NCI-H526 (cell line): ENCODE results near the gene NUP50.
A peak's percentile ranks its signal among the peaks of the same experiment; 100 is the strongest.

Source experiments
- DNase-seq, 2 experiments: peaks; one replicate each; lab custom pipeline; 2025; lab: John Stamatoyannopoulos, UW

The NUP50 gene

GRCh38 chr22:45210577-45210976 lies 46.9 kb downstream of the NUP50 start:
- DNase-seq = no peak

DNA sequence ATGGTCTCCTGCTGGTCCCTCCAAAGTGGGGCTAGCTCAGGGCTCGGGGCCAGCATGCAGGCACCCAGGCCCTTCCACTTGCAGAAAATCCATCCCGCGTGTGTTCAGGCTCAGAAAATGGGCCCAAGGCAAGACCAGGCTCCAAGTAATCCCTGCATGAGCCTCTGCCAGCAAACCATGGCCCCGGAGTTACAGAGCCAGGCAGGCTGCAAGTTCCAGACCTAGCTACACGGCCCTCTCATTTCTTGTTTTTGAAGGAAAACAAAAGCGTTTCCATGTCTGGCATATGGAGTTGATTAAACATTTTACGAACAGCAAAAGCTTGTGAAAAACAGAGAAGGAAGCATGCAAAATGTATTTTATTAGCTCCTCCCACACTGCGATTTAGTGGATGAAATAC lies 47.3 kb downstream of the NUP50 start:
- DNase-seq = no peak

- DNase-seq = no peak
Observed at GRCh38 chr22:45211435-45211834, 47.7 kb downstream of the NUP50 start.

DNA sequence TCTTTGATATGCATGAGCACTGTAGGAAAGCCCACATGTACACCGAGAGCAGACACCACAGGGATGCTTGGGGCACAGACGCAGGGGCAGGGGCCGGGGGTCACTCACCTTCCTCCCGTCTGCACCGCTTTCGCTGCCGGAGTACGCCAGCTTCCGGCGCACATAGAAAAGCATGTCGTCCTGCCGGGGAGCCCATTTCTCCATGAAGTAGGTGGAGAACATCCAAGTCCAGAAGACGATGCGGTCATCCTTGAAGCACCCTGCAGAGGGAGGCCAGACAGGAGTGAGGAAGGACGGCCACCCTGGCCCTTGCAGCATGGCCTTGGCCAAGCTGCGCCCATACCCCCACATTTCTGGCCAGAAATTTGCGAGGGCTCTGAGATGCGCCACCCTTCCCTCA lies 48.1 kb downstream of the NUP50 start:
- no peak for DNase-seq

DNA sequence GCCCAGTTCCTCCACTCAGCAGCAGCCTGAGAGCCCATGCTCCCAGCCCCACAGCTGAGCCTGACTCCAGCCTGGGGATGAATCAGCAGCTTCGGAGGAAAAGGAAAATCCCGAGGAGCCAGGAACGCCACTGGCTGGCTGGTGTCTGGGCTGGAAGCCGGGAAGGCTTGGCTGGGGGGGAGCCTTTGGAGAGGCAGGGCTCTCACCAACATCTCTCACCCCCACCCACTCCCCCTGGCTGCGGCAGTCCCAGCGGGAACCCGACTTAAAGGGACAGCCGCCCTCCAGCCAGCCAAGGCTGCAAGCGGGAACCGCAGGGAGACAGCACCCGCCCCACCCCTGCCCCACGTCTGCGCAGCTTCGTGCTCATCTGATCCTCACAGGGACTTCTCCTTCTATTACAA lies 48.6 kb downstream of the NUP50 start:
- DNase-seq = peak in 1 of 2 experiments; percentile 17

- DNase-seq = no peak
Observed at GRCh38 chr22:45212992-45213751, 49.4 kb downstream of the NUP50 start.

- no peak for DNase-seq
Observed at GRCh38 chr22:45216133-45217003, 52.6 kb downstream of the NUP50 start.

DNA sequence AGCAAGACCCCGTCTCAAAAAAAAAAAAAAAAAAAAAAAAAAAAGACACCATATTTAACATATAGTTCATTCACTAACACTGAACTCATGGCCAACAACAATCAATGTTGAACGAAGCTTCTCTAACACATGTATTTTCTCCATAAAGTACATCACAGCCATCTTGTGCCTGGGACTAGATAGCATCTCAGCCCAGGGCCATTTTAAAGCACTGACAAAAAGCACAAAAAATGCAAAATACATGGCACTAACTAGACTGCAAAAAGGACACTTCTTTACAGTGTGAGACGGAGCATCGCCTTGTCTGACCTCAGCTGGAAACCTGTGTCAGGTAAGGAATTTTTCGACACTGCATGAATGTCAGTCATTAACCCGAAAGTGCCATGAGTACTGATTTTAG lies 53.6 kb downstream of the NUP50 start:
- DNase-seq = no peak

DNA sequence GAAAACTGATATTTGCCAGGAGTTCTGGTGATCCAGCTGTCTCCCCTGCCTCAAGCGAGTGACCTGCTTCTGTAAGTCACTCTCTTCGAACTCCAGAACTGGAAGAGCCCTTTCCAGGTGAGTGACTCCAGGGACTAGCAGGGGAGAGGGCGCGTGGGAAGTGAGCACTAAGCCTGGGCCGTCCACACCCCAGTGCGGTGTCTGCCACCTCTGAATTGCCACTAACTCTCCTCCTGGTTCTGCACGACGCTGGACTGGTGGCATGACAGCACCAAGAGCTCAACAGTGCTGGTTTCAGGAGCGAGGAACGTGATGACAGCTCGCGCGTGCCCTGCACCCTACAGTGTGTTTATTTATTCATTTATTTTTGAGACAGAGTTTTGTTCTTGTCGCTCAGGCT lies 54.1 kb downstream of the NUP50 start:
- no peak for DNase-seq

- DNase-seq = no peak
Observed at GRCh38 chr22:45218976-45219375, 55.3 kb downstream of the NUP50 start.

GRCh38 chr22:45221201-45221600 lies 57.5 kb downstream of the NUP50 start:
- no peak for DNase-seq

DNA sequence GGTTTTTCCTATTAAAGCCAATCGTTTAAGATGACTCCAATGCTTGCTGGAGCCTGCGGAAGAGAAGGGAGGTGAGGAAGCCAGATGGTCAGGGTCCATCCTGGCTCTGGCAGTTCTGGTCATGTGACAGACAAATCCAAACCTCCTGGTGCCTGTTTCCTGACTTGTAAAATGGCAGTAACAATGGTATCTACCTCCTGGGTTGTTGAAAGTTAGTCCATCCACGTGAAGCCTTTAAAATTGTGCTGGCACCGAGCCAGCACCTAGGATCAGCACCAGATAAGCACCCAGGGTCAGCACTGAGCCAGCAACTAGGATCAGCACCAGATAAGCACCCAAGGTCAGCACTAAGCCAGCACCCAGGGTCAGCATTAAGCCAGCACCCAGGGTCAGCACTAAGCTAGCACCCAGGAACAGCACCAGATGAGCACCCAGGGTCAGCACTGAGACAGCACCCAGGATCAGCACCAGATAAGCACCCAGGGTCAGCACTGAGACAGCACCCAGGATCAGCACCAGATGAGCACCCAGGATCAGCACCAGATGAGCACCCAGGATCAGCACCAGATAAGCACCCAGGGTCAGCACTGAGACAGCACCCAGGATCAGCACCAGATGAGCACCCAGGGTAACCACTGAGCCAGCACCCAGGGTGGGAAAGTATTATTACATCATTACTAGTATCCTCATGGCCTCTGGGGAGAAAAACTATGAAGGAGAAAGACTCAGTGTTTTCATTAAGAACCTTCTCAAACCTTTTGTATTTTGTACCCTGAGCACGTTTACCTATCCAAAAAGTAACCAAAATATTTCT lies 59.8 kb downstream of the NUP50 start:
- DNase-seq = no peak

DNA sequence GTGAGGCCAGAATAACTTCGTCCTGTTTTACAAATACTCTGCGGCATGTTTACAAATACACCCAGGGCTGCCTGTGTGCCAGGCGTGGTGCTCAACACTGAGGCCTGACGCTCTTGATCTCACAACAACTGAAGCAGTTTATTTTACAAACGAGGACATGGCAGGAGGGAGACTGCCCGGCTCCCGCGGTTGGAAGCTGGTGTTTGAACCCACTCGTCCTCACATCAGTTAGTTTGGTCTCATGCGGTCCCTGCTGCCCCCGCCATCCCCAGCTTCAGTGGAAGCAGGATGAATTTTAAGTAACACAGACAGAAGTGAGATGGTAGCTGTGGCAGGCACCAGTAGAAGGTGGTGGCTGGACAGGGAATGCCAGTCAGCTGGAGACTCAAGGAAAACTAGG lies 60.6 kb downstream of the NUP50 start:
- DNase-seq = no peak

GRCh38 chr22:45224988-45225731 lies 61.4 kb downstream of the NUP50 start:
- no peak for DNase-seq

DNA sequence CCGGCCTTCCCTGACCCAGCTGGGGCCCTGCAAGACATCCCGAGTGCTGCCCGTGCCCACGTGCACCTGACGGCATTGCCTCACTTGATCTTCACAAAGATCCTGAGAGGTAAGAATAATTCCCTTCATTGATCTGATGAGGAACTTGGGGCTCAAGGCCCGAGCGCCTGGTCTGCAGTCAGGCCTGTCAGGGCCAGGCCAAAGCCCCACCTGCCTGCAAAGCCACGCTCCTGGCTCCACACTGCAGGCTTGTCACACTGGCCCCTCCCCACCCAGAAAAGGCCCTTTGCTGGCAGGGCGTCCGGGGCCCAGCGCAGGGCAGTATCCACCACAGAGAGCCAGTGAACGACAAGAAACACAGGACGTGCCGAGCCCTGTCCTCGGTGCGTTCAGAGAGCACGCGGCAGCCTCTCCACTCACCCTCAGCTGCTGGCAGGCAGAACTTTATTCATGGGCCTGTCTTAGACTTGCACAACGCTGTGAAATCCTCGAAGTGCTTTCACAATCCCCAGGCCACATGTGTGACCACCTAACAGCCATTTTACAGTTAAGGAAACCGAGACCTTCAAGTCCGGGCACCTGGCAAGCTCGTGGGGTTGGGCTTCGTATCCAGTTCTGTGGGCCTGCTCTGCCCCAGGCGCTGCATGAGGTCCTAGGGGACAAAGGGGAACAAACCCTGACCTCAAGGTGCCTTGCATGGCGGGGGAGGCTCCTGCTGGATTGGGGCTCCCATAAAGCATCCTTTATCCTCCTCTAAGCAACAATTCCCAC lies 62.2 kb downstream of the NUP50 start:
- DNase-seq = no peak

- DNase-seq = no peak
Observed at GRCh38 chr22:45226503-45227186, 62.9 kb downstream of the NUP50 start.

DNA sequence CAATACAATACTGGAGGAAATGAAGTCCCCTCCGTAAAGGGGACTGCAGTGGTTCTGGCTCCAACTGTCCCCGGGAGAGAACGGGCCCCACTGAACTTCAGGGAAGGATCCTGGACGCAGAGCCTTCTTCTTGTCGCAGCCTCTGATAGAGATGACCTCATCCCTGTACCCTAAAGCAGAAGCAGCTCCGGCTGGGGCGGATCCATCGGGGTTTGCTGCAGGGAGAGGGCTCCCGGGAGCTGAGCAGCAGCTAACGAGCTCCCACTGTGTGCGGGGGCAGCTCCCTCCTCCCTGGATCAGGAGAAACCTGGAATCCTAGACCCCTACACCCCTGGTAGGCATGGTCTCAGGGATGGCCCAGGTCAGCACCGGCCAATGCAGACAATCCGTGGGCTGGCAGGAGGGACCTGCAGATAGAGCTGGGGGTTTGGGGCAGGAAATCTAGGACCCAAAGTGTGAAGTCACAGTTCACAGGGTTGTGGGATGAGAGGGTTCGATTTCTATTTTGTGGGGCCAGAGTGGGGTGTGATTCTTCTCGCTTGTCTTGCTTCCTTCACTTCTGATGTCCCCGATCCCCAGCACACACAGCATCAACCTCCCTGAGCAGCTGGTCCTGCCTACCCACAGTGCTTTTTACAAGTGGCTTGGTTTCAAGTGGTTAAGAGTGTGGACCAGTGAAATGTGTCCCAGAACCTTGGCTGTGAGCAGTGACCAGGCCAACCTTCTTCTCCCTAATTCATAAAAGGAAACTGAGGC lies 64.1 kb downstream of the NUP50 start:
- DNase-seq = no peak

- no peak for DNase-seq
Observed at GRCh38 chr22:45228401-45228754, 64.7 kb downstream of the NUP50 start.

DNA sequence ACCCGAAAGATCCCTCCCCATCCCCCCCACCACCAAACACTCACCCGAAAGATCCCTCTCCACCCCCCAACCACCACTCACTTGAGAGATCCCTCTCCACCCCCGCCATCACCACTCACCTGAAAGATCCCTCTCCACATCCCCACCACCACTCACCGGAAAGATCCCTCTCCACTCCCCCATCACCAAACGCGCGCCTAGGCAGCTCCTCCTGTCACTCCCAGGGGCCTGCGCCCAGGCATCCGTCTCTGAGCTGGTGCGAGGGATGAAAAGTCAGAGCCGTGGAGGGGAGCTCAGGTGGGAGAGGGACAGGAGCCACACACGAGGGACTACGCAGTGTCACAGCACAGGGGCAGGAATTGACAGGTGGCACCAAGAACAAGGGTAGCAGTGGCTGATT lies 65.5 kb downstream of the NUP50 start:
- DNase-seq = no peak
